GM21515 (cell line): ENCODE measurements around the gene STAG3.
"Not testable (repeated sequence)": the region's sequence is repeated elsewhere in the genome, so short reads cannot be mapped to it uniquely, and the experiment has no call there.

Experiments used
- ATAC-seq: cut with Tn5 transposase; IDR thresholded peaks from one replicate; pipeline ENCODE4 v1.9.1; 2021; ENCODE audit not compliant: unreplicated experiment

The STAG3 gene

GRCh38 chr7:100246121-100246864 is 68.6 kb downstream of the STAG3 start:
- not testable (repeated sequence) for ATAC-seq

- not testable (repeated sequence) for ATAC-seq
Measured at GRCh38 chr7:100246865-100247137, 69.1 kb downstream of the STAG3 start.

GRCh38 chr7:100247152-100247757 is 69.5 kb downstream of the STAG3 start:
- no peak for ATAC-seq

- ATAC-seq: no peak
Measured at GRCh38 chr7:100248483-100248882, 70.8 kb downstream of the STAG3 start.

GRCh38 chr7:100257017-100257416 is 79.3 kb downstream of the STAG3 start:
- ATAC-seq: no peak

- not testable (repeated sequence) for ATAC-seq
Measured at GRCh38 chr7:100259984-100260383, 82.3 kb downstream of the STAG3 start.

- not testable (repeated sequence) for ATAC-seq
Measured at GRCh38 chr7:100262896-100263295, 85.2 kb downstream of the STAG3 start.
